Stimulated activated CD4-positive, alpha-beta T cell treated with anti-CD3 and anti-CD28 coated beads, Interleukin-1b, Interleukin-23, amount 100 ng/mL, for 1 hour (primary cell): ENCODE measurements around the gene PHKG2.
"Not testable (repeated sequence)": the region's sequence is repeated elsewhere in the genome, so short reads cannot be mapped to it uniquely, and the experiment has no call there.

Source experiments
- DNase-seq, 2 donors: peaks; one replicate each; pipeline ENCODE4 v3.0.0-alpha.2; 2020; ENCODE audit warnings: low read depth in 2 of 2

Gene PHKG2

DNA sequence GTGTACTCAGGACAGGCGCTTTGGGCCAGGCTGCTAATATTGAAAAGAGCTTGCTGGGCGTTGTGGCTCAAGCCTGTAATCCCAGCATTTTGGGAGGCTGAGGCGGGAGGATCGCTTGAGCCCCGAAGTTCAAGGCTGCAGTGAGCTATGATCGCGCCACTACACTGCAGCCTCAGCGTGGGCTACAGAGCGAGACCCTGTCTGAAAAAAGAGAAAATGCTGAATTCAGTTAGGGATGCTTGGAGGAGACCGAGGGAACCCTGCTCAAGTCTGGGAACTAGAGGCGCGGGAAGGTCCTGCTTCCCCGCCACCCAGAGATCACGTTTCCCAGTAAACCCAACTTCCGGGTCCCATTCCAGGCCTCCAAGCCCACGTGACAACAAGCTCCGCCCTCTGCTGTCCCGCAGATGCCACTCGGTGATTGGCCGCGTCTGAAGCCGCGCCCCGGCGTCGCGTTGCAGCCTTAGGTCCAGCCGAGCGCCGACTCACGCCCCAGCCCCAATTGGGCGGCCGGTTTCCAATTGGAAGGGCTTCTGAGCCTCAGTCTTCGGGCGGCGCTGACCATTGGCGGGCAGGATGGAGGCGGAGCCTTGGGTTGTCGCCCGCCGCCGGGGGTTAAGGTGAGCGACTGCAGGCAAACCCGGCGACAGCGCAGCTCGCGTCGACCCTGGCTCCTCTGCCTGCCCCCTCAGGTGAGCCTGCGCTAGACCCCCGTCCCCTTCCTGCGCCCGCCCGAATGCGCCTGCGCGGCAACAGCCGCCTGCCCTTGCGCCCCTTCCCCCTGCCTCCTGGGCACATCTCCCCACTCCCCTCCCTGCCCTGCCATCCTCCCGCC is at the start of gene PHKG2:
PHKG2 (plus strand) TSS at position 627 of the 835 bp plus-strand sequence. CDS start 396 bp downstream, outside the sequence.
- DNase-seq: peak; percentile 84

GRCh38 chr16:30698816-30699614 is 49.2 kb upstream of the PHKG2 start, which contains the start of gene SRCAP:
SRCAP (plus strand) TSS chr16:30699171; CDS start chr16:30700825, 1,654 bp downstream.
- peak; percentile 63 to 75 for DNase-seq

GRCh38 chr16:30699615-30700099 is 48.6 kb upstream of the PHKG2 start:
- no peak for DNase-seq

- no peak for DNase-seq
These were observed 47.7 kb upstream of the PHKG2 start for GRCh38 chr16:30700491-30700890.

- no peak for DNase-seq
These were observed 47.3 kb upstream of the PHKG2 start for GRCh38 chr16:30700971-30701370.

DNA sequence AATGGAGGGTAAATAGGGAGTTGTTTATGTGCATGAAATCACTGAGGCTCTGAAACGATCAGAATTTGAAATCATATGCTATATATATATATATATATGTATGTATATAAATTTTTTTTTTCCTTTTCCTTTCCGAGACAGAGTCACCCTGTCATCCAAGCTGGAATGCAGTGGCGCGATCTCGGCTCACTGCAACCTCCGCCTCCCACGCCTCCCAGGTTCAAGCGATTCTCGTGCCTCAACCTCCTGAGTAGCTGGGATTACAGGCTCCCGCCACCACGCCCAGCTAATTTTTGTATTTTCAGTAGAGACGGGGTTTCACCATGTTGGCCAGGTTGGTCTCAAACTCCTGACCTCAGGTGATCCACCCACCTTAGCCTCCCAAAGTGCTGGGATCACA is 45.2 kb upstream of the PHKG2 start:
- not testable (repeated sequence) for DNase-seq

DNA sequence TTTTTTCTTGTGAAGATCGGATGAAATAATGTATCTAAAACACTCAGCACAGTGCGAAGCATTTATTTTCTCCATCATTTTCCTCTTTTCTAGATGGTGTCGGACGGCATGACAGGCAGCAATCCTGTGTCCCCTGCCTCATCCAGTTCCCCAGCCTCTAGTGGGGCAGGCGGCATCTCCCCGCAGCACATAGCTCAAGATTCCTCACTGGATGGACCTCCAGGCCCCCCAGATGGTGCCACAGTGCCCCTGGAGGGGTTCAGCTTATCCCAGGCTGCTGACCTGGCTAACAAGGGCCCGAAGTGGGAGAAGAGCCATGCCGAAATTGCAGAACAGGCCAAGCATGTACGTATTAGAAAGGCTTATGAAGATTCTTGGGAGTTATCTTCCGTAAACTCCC is 44.3 kb upstream of the PHKG2 start:
- DNase-seq: no peak

DNA sequence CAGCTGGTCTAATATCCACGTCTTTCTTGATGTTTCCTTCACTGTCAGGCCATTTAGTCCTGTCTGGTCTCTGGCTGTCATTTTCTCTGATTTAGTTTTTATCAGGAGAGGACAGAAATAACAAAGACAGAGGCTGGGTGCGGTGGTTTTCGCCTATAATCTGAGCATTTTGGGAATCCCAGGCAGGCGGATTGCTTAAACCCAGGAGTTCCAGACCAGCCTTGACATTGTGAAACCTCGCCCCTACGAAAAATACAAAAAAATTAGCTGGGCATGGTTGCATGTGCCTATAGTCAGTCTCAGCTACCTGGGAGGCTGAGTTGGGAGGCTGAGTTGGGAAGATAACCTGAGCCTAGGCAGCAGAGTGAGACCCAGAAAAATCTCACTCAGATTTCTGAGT is 42.2 kb upstream of the PHKG2 start:
- DNase-seq: no peak

DNA sequence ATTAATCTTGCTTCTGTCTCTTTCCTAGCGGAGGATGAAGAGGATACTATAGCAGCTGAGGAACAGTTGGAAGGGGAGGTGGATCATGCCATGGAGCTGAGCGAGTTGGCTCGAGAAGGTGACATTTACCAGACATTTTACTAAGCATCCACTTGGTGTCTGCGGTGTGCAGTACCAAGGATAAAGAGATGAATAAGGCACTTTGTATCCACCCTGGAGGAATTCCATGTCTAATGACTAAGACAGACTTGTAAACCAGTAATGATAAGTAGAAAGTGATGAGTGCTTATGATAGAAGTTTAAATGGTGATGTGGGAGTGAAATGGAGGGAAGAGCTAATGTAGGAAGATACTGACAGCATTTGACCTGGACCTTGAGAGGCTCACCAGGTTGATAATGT is 37.3 kb upstream of the PHKG2 start:
- no peak for DNase-seq

DNA sequence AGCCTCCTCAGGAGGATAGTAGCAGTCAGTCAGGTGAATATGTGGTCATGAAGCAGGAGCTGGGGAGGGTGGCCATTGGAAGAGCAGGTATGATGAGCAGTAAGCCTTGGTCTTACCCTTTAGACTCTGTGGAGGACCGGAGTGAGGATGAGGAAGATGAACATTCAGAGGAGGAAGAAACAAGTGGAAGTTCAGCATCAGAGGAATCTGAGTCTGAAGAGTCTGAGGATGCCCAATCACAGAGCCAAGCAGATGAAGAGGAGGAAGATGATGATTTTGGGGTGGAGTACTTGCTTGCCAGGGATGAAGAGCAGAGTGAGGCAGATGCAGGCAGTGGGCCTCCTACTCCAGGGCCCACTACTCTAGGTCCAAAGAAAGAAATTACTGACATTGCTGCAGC is 36.5 kb upstream of the PHKG2 start:
- DNase-seq: no peak

- DNase-seq: peak in 1 of 2 donors; percentile 9
These were observed 32.3 kb upstream of the PHKG2 start for GRCh38 chr16:30715750-30716445.

DNA sequence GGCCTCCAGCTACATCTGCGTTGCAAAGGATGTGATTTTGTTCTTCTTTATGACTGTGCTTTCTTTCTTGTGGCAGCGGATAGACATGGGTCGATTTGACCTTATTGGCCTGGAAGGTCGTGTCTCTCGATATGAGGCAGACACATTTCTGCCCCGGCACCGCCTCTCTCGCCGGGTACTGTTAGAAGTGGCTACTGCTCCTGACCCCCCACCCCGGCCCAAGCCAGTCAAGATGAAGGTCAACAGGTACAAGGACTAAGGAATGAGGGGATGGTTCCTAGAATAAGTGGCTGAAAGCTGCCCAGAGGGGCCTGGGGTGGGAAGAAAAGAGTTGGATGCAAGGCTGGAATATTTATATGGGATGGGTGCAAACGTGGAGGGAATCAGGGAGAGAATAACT is 28.1 kb upstream of the PHKG2 start:
- no peak for DNase-seq

DNA sequence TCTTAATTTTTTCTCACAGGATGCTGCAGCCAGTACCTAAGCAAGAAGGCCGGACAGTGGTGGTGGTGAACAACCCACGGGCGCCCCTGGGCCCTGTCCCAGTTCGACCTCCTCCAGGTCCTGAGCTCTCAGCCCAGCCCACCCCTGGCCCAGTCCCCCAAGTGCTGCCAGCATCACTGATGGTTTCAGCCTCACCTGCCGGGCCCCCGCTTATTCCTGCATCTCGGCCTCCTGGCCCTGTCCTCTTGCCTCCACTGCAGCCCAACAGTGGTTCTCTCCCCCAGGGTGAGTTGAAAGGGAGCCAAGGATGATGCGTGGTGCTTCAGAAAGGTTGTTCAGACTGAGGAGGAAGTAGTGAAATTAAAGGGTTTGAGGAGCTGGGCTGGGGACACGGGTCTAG is 27.5 kb upstream of the PHKG2 start:
- no peak for DNase-seq

DNA sequence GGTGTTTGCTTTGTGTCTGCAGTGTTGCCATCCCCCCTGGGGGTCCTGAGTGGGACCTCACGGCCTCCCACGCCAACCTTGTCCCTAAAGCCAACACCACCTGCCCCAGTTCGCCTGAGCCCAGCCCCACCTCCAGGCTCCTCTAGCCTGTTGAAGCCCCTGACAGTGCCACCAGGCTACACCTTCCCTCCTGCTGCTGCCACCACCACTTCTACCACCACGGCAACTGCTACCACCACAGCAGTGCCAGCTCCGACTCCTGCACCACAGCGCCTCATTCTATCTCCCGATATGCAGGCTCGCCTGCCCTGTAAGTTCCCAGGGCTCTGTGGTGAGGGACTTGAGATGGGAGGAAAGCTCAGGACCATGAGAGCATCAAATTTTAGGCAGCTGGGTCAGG is 27.1 kb upstream of the PHKG2 start:
- DNase-seq: no peak

GRCh38 chr16:30721606-30722005 is 26.6 kb upstream of the PHKG2 start:
- DNase-seq: no peak

DNA sequence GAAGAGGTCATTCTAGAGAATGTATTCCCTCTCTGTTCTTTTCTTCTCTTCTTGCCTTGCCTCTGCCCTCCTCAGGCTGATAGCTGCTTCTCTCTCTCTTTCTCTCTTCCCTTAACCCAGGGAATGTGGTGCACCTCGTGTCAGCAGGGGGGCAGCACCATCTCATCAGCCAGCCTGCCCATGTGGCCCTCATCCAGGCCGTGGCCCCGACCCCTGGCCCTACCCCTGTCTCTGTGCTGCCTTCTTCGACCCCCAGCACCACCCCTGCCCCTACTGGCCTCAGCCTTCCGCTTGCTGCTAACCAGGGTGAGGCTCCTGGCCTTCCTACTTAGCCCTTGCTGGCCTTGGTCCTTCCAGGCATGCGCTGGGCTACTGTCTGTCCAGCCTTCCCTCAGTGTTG is 25.8 kb upstream of the PHKG2 start:
- DNase-seq: no peak

DNA sequence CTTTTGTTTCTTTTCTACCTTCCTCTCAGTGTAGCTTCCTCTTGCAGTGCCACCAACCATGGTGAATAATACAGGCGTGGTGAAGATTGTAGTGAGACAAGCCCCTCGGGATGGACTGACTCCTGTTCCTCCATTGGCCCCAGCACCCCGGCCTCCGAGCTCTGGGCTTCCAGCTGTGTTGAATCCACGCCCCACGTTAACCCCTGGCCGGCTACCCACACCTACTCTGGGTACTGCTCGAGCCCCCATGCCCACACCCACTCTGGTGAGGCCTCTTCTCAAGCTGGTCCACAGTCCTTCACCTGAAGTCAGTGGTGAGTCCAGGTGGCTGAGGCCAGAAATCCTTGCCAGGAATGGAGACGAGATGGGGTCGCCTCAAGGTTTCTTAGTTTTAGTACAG is 25.3 kb upstream of the PHKG2 start:
- DNase-seq: no peak

DNA sequence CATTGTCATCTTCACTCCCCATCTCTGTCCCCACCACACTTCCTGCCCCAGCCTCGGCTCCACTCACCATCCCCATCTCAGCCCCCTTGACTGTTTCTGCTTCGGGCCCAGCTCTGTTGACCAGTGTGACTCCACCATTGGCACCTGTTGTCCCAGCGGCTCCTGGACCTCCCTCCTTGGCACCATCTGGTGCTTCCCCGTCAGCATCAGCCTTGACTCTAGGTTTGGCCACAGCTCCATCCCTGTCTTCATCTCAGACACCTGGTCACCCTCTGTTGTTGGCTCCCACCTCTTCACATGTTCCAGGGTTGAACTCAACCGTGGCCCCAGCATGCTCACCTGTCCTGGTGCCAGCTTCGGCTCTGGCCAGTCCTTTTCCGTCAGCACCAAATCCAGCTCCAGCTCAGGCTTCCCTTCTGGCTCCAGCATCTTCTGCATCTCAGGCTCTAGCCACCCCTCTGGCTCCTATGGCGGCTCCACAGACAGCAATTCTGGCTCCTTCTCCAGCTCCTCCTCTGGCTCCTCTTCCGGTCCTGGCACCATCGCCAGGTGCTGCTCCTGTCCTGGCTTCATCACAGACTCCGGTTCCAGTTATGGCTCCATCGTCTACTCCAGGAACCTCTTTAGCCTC is 24.4 kb upstream of the PHKG2 start:
- DNase-seq: no peak

GRCh38 chr16:30724641-30725417 is 23.4 kb upstream of the PHKG2 start:
- DNase-seq: no peak

- DNase-seq: no peak
These were observed 22.8 kb upstream of the PHKG2 start for GRCh38 chr16:30725418-30725792.

GRCh38 chr16:30728321-30728720 is 19.9 kb upstream of the PHKG2 start:
- DNase-seq: no peak
